HepG2 (cell line): ENCODE data around the gene CAMSAP1. TPM values are rescaled to one million over a fixed set of nuclear protein-coding genes. Genes with fewer than 3 reads are reported as not detected.

Source experiments
- ATAC-seq: fragments of 200-7000 bp; cut with Tn5 transposase; 3 replicates; pipeline ENCODE4 v1.9.1; 2020; ENCODE audit warnings: mild to moderate bottlenecking, moderate library complexity
- BruUV-seq: library from RNA; stranded (reverse); fragments of 400-500 nt; replicated peaks from 2 replicates; lab custom pipeline; 2021; lab: Mats Ljungman, UMichigan
- CTCF ChIA-PET: fragments of 300-600 bp; formaldehyde crosslinking; extraction: SDS; loops from one replicate; lab custom pipeline; 2021; ENCODE audit warnings: low total read pairs, inconsistent platforms, low intra/inter-chr PET ratio; lab: Yijun Ruan, JAX
- POLR2A ChIA-PET: fragments of 350-600 bp; sonication (Branson Sonifier 250); formaldehyde crosslinking; loops from one replicate; lab custom pipeline; 2020; ENCODE audit warnings: antibody characterized with exemption, inconsistent platforms; lab: Yijun Ruan, JAX
- DNase-seq: peaks from one replicate; pipeline ENCODE4 v3.0.0-alpha.2; 2015; ENCODE audit warnings: low spot score
- FAIRE-seq: peaks from 3 replicates; lab custom pipeline; 2011; peaks lifted over from hg19 to GRCh38; lab: Jason Lieb, UNC
- H2AFZ ChIP-seq: one replicate; pipeline ENCODE4 v1.6.1; 2011; ENCODE audit warnings: low read length, inconsistent platforms
- H3K27ac ChIP-seq: fragments of 300-600 bp; 3 replicates; pipeline ENCODE4 v1.8.0; 2011; ENCODE audit warnings: mixed run types, mild to moderate bottlenecking, mixed read lengths, low read length, inconsistent platforms; ENCODE audit not compliant: insufficient read depth; ENCODE audit errors: extremely low read length
- H3K27me3 ChIP-seq, 2 experiments: fragments of 200-600 bp in 1 of 2; 2 replicates in 1 of 2; 3 replicates in 1 of 2; pipeline versions ENCODE4 v1.6.0 to v1.8.0; 2011; ENCODE audit warnings: low read length in 2 of 2, mild to moderate bottlenecking in 2 of 2, moderate library complexity in 2 of 2, inconsistent platforms in 1 of 2; ENCODE audit not compliant: insufficient read depth in 2 of 2, control insufficient read depth in 1 of 2
- H3K36me3 ChIP-seq, 2 experiments: fragments of 200-600 bp in 1 of 2; replicated peaks in 1 of 2; 2 replicates in 1 of 2; 3 replicates in 1 of 2; pipeline versions ENCODE4 v1.5.1 to v1.8.0; 2011; ENCODE audit warnings: low read length in 2 of 2, inconsistent platforms in 1 of 2; ENCODE audit not compliant: insufficient read depth in 2 of 2, control insufficient read depth in 1 of 2
- H3K4me1 ChIP-seq: 2 replicates; pipeline ENCODE4 v1.5.1; 2012; ENCODE audit warnings: low read length, inconsistent platforms; ENCODE audit not compliant: insufficient read depth
- H3K4me2 ChIP-seq: 2 replicates; pipeline ENCODE4 v1.6.0; 2011; ENCODE audit warnings: low read depth, low read length, inconsistent platforms
- H3K4me3 ChIP-seq, 3 experiments: fragments of 200-600 bp in 1 of 3; sonication (generic), shearing (Covaris generic) in 1 of 3; replicated peaks in 1 of 3; 2 replicates each; pipeline ENCODE4 v1.5.1; 2011 to 2016; ENCODE audit warnings: low read length in 3 of 3, inconsistent platforms in 2 of 3, low read depth in 2 of 3, mild to moderate bottlenecking in 2 of 3, control low read depth in 1 of 3, mixed read lengths in 1 of 3; ENCODE audit not compliant: insufficient read depth in 1 of 3
- H3K79me2 ChIP-seq: one replicate; pipeline ENCODE4 v1.6.1; 2011; ENCODE audit warnings: low read length, inconsistent platforms; ENCODE audit not compliant: insufficient read depth
- H3K9ac ChIP-seq: 2 replicates; pipeline ENCODE4 v1.6.0; 2011; ENCODE audit warnings: mild to moderate bottlenecking, low read depth, low read length, inconsistent platforms; ENCODE audit not compliant: insufficient read depth
- H3K9me3 ChIP-seq: 2 replicates; pipeline ENCODE4 v1.5.1; 2012; ENCODE audit warnings: mild to moderate bottlenecking, low read length
- H4K20me1 ChIP-seq: 2 replicates; pipeline ENCODE4 v1.6.0; 2011; ENCODE audit warnings: inconsistent platforms, mild to moderate bottlenecking, low read length, moderate library complexity; ENCODE audit not compliant: insufficient read depth
- ATAD3A ChIP-seq: sonication (generic); formaldehyde crosslinking; IDR thresholded peaks from 2 replicates; pipeline ENCODE4 v1.4.0; 2020; ENCODE audit warnings: missing genetic modification reagents
- ATF6 ChIP-seq: sonication (generic); formaldehyde crosslinking; conservative IDR thresholded peaks from 2 replicates; pipeline ENCODE4 v1.4.0; 2020; ENCODE audit warnings: missing genetic modification reagents
- FOXP1 ChIP-seq, 2 experiments: fragments of 450-650 bp in 1 of 2; IDR thresholded peaks; 2 replicates each; pipeline ENCODE4 v1.6.1; 2017 to 2018; ENCODE audit warnings: antibody characterized with exemption in 1 of 2
- GPBP1L1 ChIP-seq: sonication (generic); formaldehyde crosslinking; IDR thresholded peaks from 2 replicates; pipeline ENCODE4 v1.5.0; 2020; ENCODE audit warnings: mild to moderate bottlenecking, missing genetic modification reagents
- NFRKB ChIP-seq: fragments of 450-650 bp; IDR thresholded peaks from 2 replicates; pipeline ENCODE4 v1.6.1; 2017
- ZBTB43 ChIP-seq: sonication (generic); formaldehyde crosslinking; conservative IDR thresholded peaks from 2 replicates; pipeline ENCODE4 v1.4.0; 2020; ENCODE audit warnings: missing genetic modification reagents
- ZFP62 ChIP-seq: sonication (generic); formaldehyde crosslinking; IDR thresholded peaks from 2 replicates; pipeline ENCODE4 v1.4.0; 2020; ENCODE audit warnings: missing genetic modification reagents
- ZNF253 ChIP-seq: sonication (generic); formaldehyde crosslinking; IDR thresholded peaks from 2 replicates; pipeline ENCODE4 v1.8.0; 2022; ENCODE audit warnings: mild to moderate bottlenecking, missing genetic modification reagents, borderline replicate concordance
- ZNF512 ChIP-seq: sonication (generic); formaldehyde crosslinking; IDR thresholded peaks from 2 replicates; pipeline ENCODE4 v1.4.0; 2020; ENCODE audit warnings: mild to moderate bottlenecking, missing genetic modification reagents
- ZNF7 ChIP-seq: IDR thresholded peaks from 2 replicates; pipeline ENCODE4 v1.6.1; 2016; ENCODE audit warnings: missing biosample characterization, missing genetic modification reagents
- WGBS: methylation state at CpG from one replicate; pipeline ENCODE4 v1.1.6; 2017; ENCODE audit warnings: low lambda C conversion rate; 5-methylcytosine and 5-hydroxymethylcytosine counted together
- in situ Hi-C: cut with HindIII; loops from 2 replicates; pipeline ENCODE4 v1.10.0; 2017; ENCODE audit warnings: low pct_unique_long_range_greater_than_20kb; ENCODE audit not compliant: extremely low pct_ligation_motif_present
- intact Hi-C: fragments of 100-400 bp; cut with micrococcal nuclease; formaldehyde crosslinking; loops from one replicate; pipeline ENCODE4 v1.10.0; 2022; ENCODE audit not compliant: unreplicated experiment
- polyA plus RNA-seq, 8 experiments: library from polyadenylated mRNA; depleted of rRNA in 3 of 8; stranded (reverse) in 7 of 8; unstranded in 1 of 8; fragments of >200 nt; fragmentation: Illumina TruSeq in 4 of 8; extraction: Trizol in 4 of 8; gene quantifications; 2 replicates each; pipeline versions ENCODE4 v1.2.1 to v1.2.3, GENCODE V29; 2011 to 2016; ENCODE audit warnings: low read depth in 4 of 8, missing spikeins in 1 of 8, mixed read lengths in 1 of 8; ENCODE audit not compliant: insufficient read depth in 1 of 8
- total RNA-seq, 5 experiments: library from RNA; depleted of rRNA; stranded (reverse); fragments of >200 nt; fragmentation: Illumina TruSeq; extraction: Trizol; gene quantifications; 2 replicates each; pipeline ENCODE4 v1.2.3, GENCODE V29; 2016; ENCODE audit warnings: low read depth in 1 of 5

Gene CAMSAP1
- total and polyA plus RNA-seq, 2 of the 13 experiments (the other 11 are each of a cell fraction or from before 2014, with no cell fraction given), result 3.8 to 12.4 TPM

- POLR2A ChIA-PET, result no interaction called here
- ATAC-seq (no peak), DNase-seq (no peak), FAIRE-seq (no peak)
- peaks cover 2% of the 10 kb centered on the region for H3K79me2 ChIP-seq
- TF ChIP-seq ZNF512 (CRISPR knock-in tag) (no peak), ATF6 (CRISPR knock-in tag) (no peak)
- peaks cover 5% of the 10 kb centered on the region; the same call in 1 of the 2 replicates for H4K20me1 ChIP-seq
- H3K4me1 ChIP-seq, result no peaks in the 10 kb centered on the region
- no peak overlapping the region for H3K9ac ChIP-seq
- H2AFZ ChIP-seq, result no peak overlapping the region
- H3K27me3 ChIP-seq, result no peaks in the 10 kb centered on the region
- H3K9me3 ChIP-seq, result no peaks in the 10 kb centered on the region; the same call in 1 of the 2 replicates
- no peak overlapping the region for H3K4me2 ChIP-seq
- H3K27ac ChIP-seq, result no peak overlapping the region
- CTCF ChIA-PET, result no interaction called here
- BruUV-seq, result no TSS peak
- H3K36me3 ChIP-seq, result peaks cover 15 to 30% of the 10 kb centered on the region in 2 experiments
- in situ Hi-C loops, result no loop called here
- 99% methylated on average over 12 of the region's 12 CpGs for WGBS
- no peak overlapping the region for H3K4me3 ChIP-seq
- intact Hi-C loops, result no loop called here
These were observed 80.0 kb downstream of the CAMSAP1 start for GRCh38 chr9:135827301-135827700.

- WGBS, result 93% methylated on average over 3 of the region's 14 CpGs
- DNase-seq (no peak), ATAC-seq (no peak), FAIRE-seq (no peak)
- H3K9me3 ChIP-seq, result no peaks in the 10 kb centered on the region; the same call in 1 of the 2 replicates
- no TSS peak for BruUV-seq
- H4K20me1 ChIP-seq, result peaks cover 5% of the 10 kb centered on the region; the same call in 1 of the 2 replicates
- intact Hi-C loops (no loop called here), in situ Hi-C loops (no loop called here)
- peaks cover 2% of the 10 kb centered on the region for H3K79me2 ChIP-seq
- H3K9ac ChIP-seq, result no peak overlapping the region
- no peaks in the 10 kb centered on the region for H3K4me1 ChIP-seq
- ChIA-PET POLR2A (no interaction called here), CTCF (no interaction called here)
- no peak overlapping the region for H2AFZ ChIP-seq
- H3K27ac ChIP-seq, result no peak overlapping the region
- peaks cover 26 to 41% of the 10 kb centered on the region in 2 experiments for H3K36me3 ChIP-seq
- no peak overlapping the region for H3K4me3 ChIP-seq
- no peaks in the 10 kb centered on the region for H3K27me3 ChIP-seq
- H3K4me2 ChIP-seq, result no peak overlapping the region
- no peak for TF ChIP-seq GPBP1L1 (CRISPR knock-in tag)
- TF ChIP-seq FOXP1 (IDR thresholded peaks at IDR 0.05), result no peak
- TF ChIP-seq FOXP1 (CRISPR knock-in tag; IDR thresholded peaks at IDR 0.05), result no peak
- no peak for TF ChIP-seq ZNF512 (CRISPR knock-in tag)
- TF ChIP-seq ZNF253 (CRISPR knock-in tag), result no peak
- TF ChIP-seq ZBTB43 (CRISPR knock-in tag), result no peak
- no peak for TF ChIP-seq ZFP62 (CRISPR knock-in tag)
- TF ChIP-seq ZNF7, result no peak
- no peak for TF ChIP-seq NFRKB
- no peak for TF ChIP-seq ATAD3A
These were observed 81.2 kb downstream of the CAMSAP1 start for GRCh38 chr9:135826188-135826545.
